Lower leg skin (tissue), 4 donors: ENCODE results near the gene OR2V2. TPM values are rescaled to one million over a fixed set of nuclear protein-coding genes. Genes with fewer than 3 reads are reported as not detected.

Experiments used
- DNase-seq, 2 donors: peaks; one replicate each; pipeline ENCODE4 v3.0.0-alpha.2; 2019; ENCODE audit warnings: low spot score in 2 of 2
- H3K4me3 ChIP-seq: fragments of 200-600 bp; sonication (generic); 2 replicates; pipeline ENCODE4 v1.5.1; 2017; ENCODE audit warnings: mild to moderate bottlenecking, low read depth; ENCODE audit not compliant: poor library complexity, severe bottlenecking
- POLR2A ChIP-seq, 2 donors: fragments of 450-650 bp; IDR thresholded peaks; one replicate each; pipeline ENCODE4 v1.6.1; 2016 to 2017; ENCODE audit warnings: antibody characterized with exemption in 2 of 2, mild to moderate bottlenecking in 1 of 2, moderate library complexity in 1 of 2
- WGBS, 2 donors: methylation state at CpG; one replicate each; pipeline ENCODE4 v1.1.5; 2018; 5-methylcytosine and 5-hydroxymethylcytosine counted together
- intact Hi-C: fragments of 100-400 bp; cut with DNase I; formaldehyde crosslinking; loops from one replicate; pipeline ENCODE4 v1.15.0; 2023; ENCODE audit warnings: low total_unique reads
- total RNA-seq, 4 donors: library from RNA; depleted of rRNA; stranded (reverse); fragments of >200 nt; gene quantifications; one replicate each; pipeline ENCODE4 v1.1.0, GENCODE V29; 2016
- TF ChIP-seq, protein P1 (sequence below), 3 donors: fragments of 450-650 bp; IDR thresholded peaks; one replicate each; pipeline ENCODE4 v1.5.1; 2016; ENCODE audit warnings: antibody characterized with exemption in 3 of 3, mild to moderate bottlenecking in 3 of 3, moderate library complexity in 2 of 3

OR2V2 gene
- total RNA-seq, 4 donors from 2014 or later, result not detected

DNA sequence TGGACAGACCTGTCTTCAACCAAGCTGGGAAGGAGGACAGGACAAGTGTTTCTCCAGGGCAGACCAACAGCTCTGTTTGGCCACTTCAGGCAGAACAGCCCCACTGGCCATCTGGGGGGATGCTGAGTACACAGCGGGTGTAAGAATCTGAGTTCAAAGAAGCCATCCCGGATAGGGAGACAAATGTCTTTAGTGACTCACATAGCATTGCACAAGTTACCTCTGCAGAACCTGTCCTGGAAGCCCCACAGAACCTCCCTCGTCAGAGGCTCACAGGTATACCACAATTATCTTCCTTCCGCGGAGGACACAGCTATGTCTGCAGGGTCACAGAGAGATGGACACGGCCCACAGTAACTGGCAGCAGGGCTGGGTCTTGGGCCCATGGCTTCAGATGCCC is 2.0 kb downstream of the OR2V2 start:
- intact Hi-C loops, result no loop called here
- DNase-seq, result no peak
- TF ChIP-seq, protein P1, sequence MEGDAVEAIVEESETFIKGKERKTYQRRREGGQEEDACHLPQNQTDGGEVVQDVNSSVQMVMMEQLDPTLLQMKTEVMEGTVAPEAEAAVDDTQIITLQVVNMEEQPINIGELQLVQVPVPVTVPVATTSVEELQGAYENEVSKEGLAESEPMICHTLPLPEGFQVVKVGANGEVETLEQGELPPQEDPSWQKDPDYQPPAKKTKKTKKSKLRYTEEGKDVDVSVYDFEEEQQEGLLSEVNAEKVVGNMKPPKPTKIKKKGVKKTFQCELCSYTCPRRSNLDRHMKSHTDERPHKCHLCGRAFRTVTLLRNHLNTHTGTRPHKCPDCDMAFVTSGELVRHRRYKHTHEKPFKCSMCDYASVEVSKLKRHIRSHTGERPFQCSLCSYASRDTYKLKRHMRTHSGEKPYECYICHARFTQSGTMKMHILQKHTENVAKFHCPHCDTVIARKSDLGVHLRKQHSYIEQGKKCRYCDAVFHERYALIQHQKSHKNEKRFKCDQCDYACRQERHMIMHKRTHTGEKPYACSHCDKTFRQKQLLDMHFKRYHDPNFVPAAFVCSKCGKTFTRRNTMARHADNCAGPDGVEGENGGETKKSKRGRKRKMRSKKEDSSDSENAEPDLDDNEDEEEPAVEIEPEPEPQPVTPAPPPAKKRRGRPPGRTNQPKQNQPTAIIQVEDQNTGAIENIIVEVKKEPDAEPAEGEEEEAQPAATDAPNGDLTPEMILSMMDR (IDR thresholded peaks at IDR 0.05), result no peak
- TF ChIP-seq POLR2A (IDR thresholded peaks at IDR 0.05), result no peak
- no peak overlapping the region for H3K4me3 ChIP-seq
- 48 to 70% methylated on average over 6 of the region's 6 CpGs for WGBS, 2 donors

DNA sequence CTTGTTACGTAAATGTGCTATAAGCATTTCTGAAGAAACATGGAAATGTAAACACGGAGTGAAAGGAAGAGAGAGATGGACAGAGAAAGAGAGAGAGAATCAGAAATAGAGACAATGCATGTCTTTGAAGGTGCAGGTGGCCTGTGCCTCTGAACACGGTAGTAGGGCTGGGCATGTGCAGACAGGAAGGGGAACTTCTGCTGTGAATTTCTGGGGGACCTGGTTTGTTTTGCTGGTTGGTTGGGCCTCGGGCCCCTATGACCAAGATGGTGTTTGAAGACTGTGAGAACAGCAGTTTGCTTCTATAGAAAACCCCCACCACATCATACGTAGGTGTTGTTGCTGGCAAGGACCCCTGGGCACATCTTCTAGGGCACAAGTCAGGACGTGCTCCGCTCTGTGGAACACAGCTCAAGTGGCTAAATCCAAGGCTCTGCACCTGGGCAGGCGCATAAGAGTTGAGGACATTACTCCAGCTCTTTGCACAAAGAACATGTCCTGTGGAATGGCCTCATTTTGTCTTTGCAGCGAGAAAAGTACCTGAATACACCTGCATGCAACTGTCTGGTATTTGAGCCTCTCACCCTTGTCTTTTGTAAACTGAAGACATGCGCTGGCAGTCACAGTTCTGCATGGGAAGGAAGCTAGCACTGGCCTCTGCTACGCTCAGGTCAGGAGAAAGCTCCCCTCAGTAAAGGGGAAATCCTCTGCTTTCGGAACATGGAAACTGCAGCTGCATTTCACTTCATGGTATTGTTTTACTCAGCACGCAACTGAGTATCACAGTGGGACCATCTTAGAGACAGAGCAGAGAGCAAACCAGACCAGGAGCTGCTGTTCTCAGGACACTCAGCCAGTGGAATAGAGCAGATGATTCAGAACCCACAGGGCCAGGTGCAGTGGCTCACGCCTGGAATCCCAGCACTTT is 2.7 kb downstream of the OR2V2 start:
- peak in 1 of 2 donors; percentile 32 for DNase-seq
- WGBS, 2 donors, result 54 to 59% methylated on average over 14 of the region's 14 CpGs
- no peak overlapping the region for H3K4me3 ChIP-seq
- intact Hi-C loops, result loop anchor here (10.0 kb wide), 1 partner anchor 285 kb away; the partner anchor contains the start of gene ZFP62
- TF ChIP-seq, protein P1 (IDR thresholded peaks at IDR 0.05), result no peak
- no peak for TF ChIP-seq POLR2A (IDR thresholded peaks at IDR 0.05)

DNA sequence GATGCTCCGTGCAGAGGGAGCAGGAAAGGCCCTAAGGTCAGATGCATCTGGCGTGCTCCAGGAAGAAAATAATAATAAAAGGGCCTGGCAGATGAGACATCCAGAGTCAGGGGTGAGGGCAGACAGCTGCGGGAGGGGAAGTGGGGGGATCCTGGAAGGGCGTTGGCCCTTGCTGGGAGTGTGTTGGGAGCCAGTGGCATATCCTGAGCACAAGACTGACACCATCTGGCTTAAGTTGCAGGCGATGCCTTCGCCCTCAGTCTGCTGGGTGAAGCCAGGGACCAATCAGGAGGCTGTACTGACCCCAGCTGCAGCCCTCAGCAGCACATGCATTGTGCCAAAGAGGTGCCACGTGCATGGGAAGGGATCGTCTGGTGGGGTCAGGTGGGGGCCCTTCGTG is 3.8 kb downstream of the OR2V2 start:
- peak in 1 of 2 donors; percentile 70 for DNase-seq
- 47 to 50% methylated on average over 8 to 9 of the region's 9 CpGs for WGBS, 2 donors
- no peak overlapping the region for H3K4me3 ChIP-seq
- TF ChIP-seq, protein P1 (IDR thresholded peaks at IDR 0.05), result no peak
- no peak for TF ChIP-seq POLR2A (IDR thresholded peaks at IDR 0.05)
- intact Hi-C loops, result loop anchor here (10.0 kb wide), 1 partner anchor 286 kb away; the partner anchor contains the start of gene ZFP62

DNA sequence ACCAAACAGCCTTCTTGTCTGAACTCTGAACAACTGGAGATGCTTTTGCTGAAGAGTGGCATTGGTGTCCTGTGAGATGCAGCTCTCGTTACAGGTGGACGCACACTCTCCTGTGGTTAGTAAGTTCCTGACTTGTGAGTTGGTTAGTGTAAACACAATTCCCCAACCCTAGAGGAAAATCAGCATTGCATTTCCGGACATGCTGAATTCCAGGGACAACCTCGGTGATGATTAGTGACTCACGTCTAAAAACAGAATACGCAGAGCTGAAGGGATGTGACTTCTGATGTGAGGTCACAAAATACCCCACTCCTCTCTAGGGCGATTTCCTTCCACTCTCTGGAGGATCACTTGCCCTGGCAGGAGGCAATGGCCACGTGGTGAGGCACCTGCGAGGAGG is 5.0 kb downstream of the OR2V2 start:
- TF ChIP-seq, protein P1 (IDR thresholded peaks at IDR 0.05), result no peak
- TF ChIP-seq POLR2A (IDR thresholded peaks at IDR 0.05), result no peak
- WGBS, 2 donors, result 64 to 74% methylated on average over 9 of the region's 9 CpGs
- H3K4me3 ChIP-seq, result no peak overlapping the region
- no peak for DNase-seq
- intact Hi-C loops, result loop anchor here (10.0 kb wide), 1 partner anchor 288 kb away; the partner anchor contains the start of gene ZFP62

DNA sequence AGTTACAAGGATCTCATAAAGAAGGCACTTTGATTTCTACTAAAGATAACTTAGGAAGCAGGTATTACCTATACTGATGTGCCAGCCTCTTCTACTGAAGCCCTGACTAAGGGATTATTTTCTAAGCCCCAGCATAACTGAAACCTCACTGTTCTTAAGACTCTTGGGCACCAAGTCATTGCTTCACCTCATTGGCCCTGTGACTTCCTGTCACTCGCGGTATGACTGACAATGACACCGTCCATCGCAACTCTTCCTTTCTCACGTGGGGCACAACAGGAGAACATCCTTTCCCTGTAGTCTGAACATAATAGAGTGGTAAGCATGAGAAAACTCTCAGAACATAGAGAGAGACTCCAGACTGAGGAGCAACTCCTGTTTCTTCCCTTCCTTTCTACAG is 6.4 kb downstream of the OR2V2 start:
- no peak for DNase-seq
- intact Hi-C loops, result loop anchor here (10.0 kb wide), 1 partner anchor 289 kb away; the partner anchor contains the start of gene ZFP62
- no peak for TF ChIP-seq POLR2A (IDR thresholded peaks at IDR 0.05)
- TF ChIP-seq, protein P1 (IDR thresholded peaks at IDR 0.05), result no peak
- no peak overlapping the region for H3K4me3 ChIP-seq
- WGBS, 2 donors, result 79 to 86% methylated on average over 5 of the region's 5 CpGs
